HG03457 (cell line): Measurements from ENCODE around the gene GIMAP6.
"Not testable (repeated sequence)": the region's sequence is repeated elsewhere in the genome, so short reads cannot be mapped to it uniquely, and the experiment has no call there.

Source experiments
- ATAC-seq: cut with Tn5 transposase; IDR thresholded peaks from one replicate; pipeline ENCODE4 v1.9.1; 2021; ENCODE audit warnings: moderate number of reproducible peaks; ENCODE audit not compliant: unreplicated experiment

The GIMAP6 gene

GRCh38 chr7:150586785-150587152 is 45.4 kb downstream of the GIMAP6 start:
- ATAC-seq = no peak

- no peak for ATAC-seq
These were observed 46.0 kb downstream of the GIMAP6 start for GRCh38 chr7:150586068-150586784.

DNA sequence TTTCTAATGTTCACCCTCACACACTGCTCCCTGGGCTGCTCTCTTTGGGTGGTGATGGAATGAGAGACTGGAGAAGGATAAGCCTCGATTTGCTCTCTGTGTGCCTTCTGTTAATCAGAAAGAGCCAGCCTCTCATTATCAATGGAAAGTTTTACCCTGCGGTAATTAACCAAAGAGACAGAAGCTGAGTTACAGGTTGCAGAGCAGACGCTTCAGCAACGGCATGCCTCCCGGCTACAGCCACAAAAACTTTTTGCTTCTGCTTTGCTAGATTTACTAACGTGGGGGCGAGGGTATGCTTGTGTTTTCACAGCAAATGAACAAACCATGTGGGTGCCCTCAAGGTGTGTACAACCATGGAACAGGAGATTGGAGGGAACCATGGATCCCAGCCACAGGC is 47.0 kb downstream of the GIMAP6 start:
- ATAC-seq = no peak

DNA sequence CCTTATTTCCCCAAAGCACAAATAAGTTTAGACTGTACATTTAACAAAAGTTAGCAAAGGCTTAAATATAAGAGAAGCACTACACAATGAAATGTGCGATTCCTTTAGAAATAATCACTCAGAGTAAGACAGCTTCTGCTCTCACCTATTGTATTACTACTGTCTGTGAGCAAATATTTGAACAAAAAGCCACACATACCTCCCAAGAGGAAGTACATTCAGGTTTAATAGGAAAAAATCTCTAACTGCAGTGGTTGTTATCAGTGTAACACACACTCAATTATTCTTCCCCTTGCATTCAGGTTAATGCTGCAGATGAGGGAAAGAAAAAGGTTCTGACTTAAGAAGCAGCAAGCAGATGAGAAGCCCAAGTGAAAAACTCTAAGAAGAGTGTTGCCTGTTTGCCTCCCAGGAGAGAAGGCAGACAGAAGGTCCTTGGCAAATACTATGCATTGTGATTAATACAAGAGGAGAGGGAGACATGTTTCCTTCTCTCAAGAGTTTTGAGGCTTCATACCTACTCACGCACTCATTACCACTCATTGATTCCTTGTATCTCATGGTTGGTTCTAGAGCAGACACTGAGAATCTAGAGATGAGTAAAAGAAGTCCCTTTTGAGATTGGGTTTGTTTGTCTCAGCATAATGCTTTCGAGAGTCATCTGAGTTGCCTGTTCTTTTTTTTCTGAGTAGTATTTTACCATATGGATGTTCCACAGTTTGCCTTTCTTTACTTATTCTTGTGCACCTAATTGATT is 51.4 kb downstream of the GIMAP6 start:
- ATAC-seq = no peak

DNA sequence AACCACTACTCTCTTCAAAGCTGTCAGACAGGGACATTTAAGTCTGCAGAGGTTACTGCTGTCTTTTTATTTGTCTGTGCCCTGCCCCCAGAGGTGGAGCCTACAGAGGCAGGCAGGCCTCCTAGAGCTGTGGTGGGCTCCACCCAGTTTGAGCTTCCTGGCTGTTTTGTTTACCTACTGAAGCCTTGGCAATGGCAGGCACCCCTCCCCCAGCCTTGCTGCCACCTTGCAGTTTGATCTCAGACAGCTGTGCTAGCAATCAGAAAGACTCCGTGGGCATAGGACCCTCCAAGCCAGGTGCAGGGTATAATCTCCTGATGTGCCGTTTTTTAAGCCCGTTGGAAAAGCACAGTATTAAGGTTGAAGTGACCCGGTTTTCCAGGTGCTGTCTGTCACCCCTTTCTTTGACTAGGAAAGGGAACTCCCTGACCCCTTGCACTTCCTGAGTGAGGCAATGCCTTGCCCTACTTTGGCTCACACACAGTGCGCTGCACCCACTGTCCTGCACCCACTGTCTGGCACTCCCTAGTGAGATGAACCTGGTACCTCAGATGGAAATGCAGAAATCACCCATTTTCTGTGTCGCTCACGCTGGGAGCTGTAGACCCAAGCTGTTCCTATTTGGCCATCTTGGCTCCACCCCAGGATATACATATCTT is 52.1 kb downstream of the GIMAP6 start:
- ATAC-seq = not testable (repeated sequence)
